Stimulated activated naive CD4-positive, alpha-beta T cell treated with Interleukin-2 at 50 U/mL for 16 hours (primary cell): Measurements from ENCODE around the gene MLLT10.

Source experiments
- DNase-seq: peaks from one replicate; lab custom pipeline; 2025; lab: John Stamatoyannopoulos, UW

MLLT10 gene

GRCh38 chr10:21533467-21534279 lies at the start of gene MLLT10:
Gene MLLT10, plus strand, starts transcription at chr10:21534232. Its CDS starts 413 bp downstream, at chr10:21534645.
- DNase-seq, result peak; percentile 91

GRCh38 chr10:21487416-21488180 lies 46.4 kb upstream of the MLLT10 start:
- no peak for DNase-seq

GRCh38 chr10:21488246-21488956 lies 45.6 kb upstream of the MLLT10 start:
- DNase-seq, result no peak

GRCh38 chr10:21488957-21489446 lies 45.0 kb upstream of the MLLT10 start:
- no peak for DNase-seq

- no peak for DNase-seq
These were observed 43.9 kb upstream of the MLLT10 start for GRCh38 chr10:21490028-21490710.

- DNase-seq, result no peak
These were observed 43.3 kb upstream of the MLLT10 start for GRCh38 chr10:21490711-21491105.

GRCh38 chr10:21492421-21492820 lies 41.6 kb upstream of the MLLT10 start:
- no peak for DNase-seq

- DNase-seq, result no peak
These were observed 40.2 kb upstream of the MLLT10 start for GRCh38 chr10:21493784-21494183.

GRCh38 chr10:21494191-21495001 lies 39.6 kb upstream of the MLLT10 start:
- no peak for DNase-seq

GRCh38 chr10:21495002-21495751 lies 38.9 kb upstream of the MLLT10 start:
- DNase-seq, result no peak

- peak; percentile 75 for DNase-seq
These were observed 38.2 kb upstream of the MLLT10 start for GRCh38 chr10:21495752-21496342.

- DNase-seq, result peak; percentile 48
These were observed 37.5 kb upstream of the MLLT10 start for GRCh38 chr10:21496343-21497176.

GRCh38 chr10:21497177-21497807 lies 36.7 kb upstream of the MLLT10 start:
- no peak for DNase-seq

GRCh38 chr10:21498377-21498776 lies 35.7 kb upstream of the MLLT10 start:
- DNase-seq, result no peak

- no peak for DNase-seq
These were observed 35.0 kb upstream of the MLLT10 start for GRCh38 chr10:21498986-21499385.

GRCh38 chr10:21499701-21500577 lies 34.1 kb upstream of the MLLT10 start:
- DNase-seq, result no peak

- DNase-seq, result no peak
These were observed 33.5 kb upstream of the MLLT10 start for GRCh38 chr10:21500578-21500910.

- no peak for DNase-seq
These were observed 32.9 kb upstream of the MLLT10 start for GRCh38 chr10:21501091-21501490.
